Glutamatergic neuron (in vitro differentiated cells): ENCODE measurements around the gene SV2B. TPM values are rescaled to one million over a fixed set of nuclear protein-coding genes. Genes with fewer than 3 reads are reported as not detected.

Experiments used
- DNase-seq: peaks from one replicate; pipeline ENCODE4 v3.0.0; 2022
- H3K27ac Mint-ChIP-seq: one replicate; pipeline ENCODE4 v1.8.0; 2020; ENCODE audit warnings: mild to moderate bottlenecking, mixed read lengths, inconsistent platforms; ENCODE audit not compliant: unreplicated experiment
- H3K27me3 Mint-ChIP-seq: one replicate; pipeline ENCODE4 v1.8.0; 2020; ENCODE audit warnings: mild to moderate bottlenecking, moderate library complexity, mixed read lengths, inconsistent platforms; ENCODE audit not compliant: unreplicated experiment
- H3K36me3 Mint-ChIP-seq: one replicate; pipeline ENCODE4 v1.8.0; 2020; ENCODE audit warnings: mild to moderate bottlenecking, mixed read lengths, inconsistent platforms; ENCODE audit not compliant: unreplicated experiment
- H3K4me1 Mint-ChIP-seq: one replicate; pipeline ENCODE4 v1.8.0; 2020; ENCODE audit warnings: mild to moderate bottlenecking, low read depth, mixed read lengths, inconsistent platforms; ENCODE audit not compliant: unreplicated experiment
- H3K4me3 Mint-ChIP-seq: one replicate; pipeline ENCODE4 v1.8.0; 2020; ENCODE audit warnings: mild to moderate bottlenecking, mixed read lengths, inconsistent platforms; ENCODE audit not compliant: unreplicated experiment
- H3K9me3 Mint-ChIP-seq: one replicate; pipeline ENCODE4 v1.8.0; 2020; ENCODE audit warnings: mild to moderate bottlenecking, moderate library complexity, mixed read lengths, inconsistent platforms; ENCODE audit not compliant: unreplicated experiment
- CTCF ChIP-seq: fragments of 200-600 bp; sonication (generic); IDR thresholded peaks from one replicate; pipeline ENCODE4 v1.5.0; 2021; ENCODE audit not compliant: partially characterized antibody, unreplicated experiment
- total RNA-seq: library from RNA; stranded (reverse); fragmentation: NEBNext Ultra II Directional; extraction: Animal tissue kit (Norgen Biotek cat#: 25700); gene quantifications from one replicate; pipeline ENCODE4 v1.2.1, GENCODE V29; 2021; ENCODE audit not compliant: unreplicated experiment

Gene SV2B
- total RNA-seq, 1 donor from 2014 or later, result 7.1 TPM

GRCh38 chr15:91304786-91305185, 204.7 kb downstream of the SV2B start:
- no peak for TF ChIP-seq CTCF
- H3K4me3 Mint-ChIP-seq, result no peak overlapping the region
- H3K4me1 Mint-ChIP-seq, result no peaks in the 10 kb centered on the region
- H3K36me3 Mint-ChIP-seq, result no peaks in the 10 kb centered on the region
- no peaks in the 10 kb centered on the region for H3K27me3 Mint-ChIP-seq
- H3K9me3 Mint-ChIP-seq, result no peaks in the 10 kb centered on the region
- H3K27ac Mint-ChIP-seq, result no peak overlapping the region
- no peak for DNase-seq

- no peaks in the 10 kb centered on the region for H3K36me3 Mint-ChIP-seq
- H3K27me3 Mint-ChIP-seq, result no peaks in the 10 kb centered on the region
Measured at GRCh38 chr15:91306144-91306543, 206.1 kb downstream of the SV2B start.

GRCh38 chr15:91307601-91308000, 207.5 kb downstream of the SV2B start:
- H3K9me3 Mint-ChIP-seq, result no peaks in the 10 kb centered on the region

More at GRCh38 chr15:91306144-91306543, 206.1 kb downstream of the SV2B start:
- no peak overlapping the region for H3K4me3 Mint-ChIP-seq
- H3K27ac Mint-ChIP-seq, result no peak overlapping the region
- H3K9me3 Mint-ChIP-seq, result no peaks in the 10 kb centered on the region
- no peak for DNase-seq
- TF ChIP-seq CTCF, result no peak
- no peaks in the 10 kb centered on the region for H3K4me1 Mint-ChIP-seq

GRCh38 chr15:91308199-91308598, 208.1 kb downstream of the SV2B start:
- no peak for DNase-seq
- Mint-ChIP-seq H3K27me3 (peaks cover 3% of the 10 kb centered on the region), H3K4me1 (no peaks in the 10 kb centered on the region), H3K36me3 (no peaks in the 10 kb centered on the region), H3K27ac (no peak overlapping the region), H3K9me3 (no peaks in the 10 kb centered on the region), H3K4me3 (no peak overlapping the region)
- no peak for TF ChIP-seq CTCF

More at GRCh38 chr15:91307601-91308000, 207.5 kb downstream of the SV2B start:
- no peaks in the 10 kb centered on the region for H3K36me3 Mint-ChIP-seq
- H3K27ac Mint-ChIP-seq, result no peak overlapping the region
- no peaks in the 10 kb centered on the region for H3K4me1 Mint-ChIP-seq
- TF ChIP-seq CTCF, result no peak
- DNase-seq, result no peak
- H3K27me3 Mint-ChIP-seq, result peaks cover 3% of the 10 kb centered on the region
- no peak overlapping the region for H3K4me3 Mint-ChIP-seq

GRCh38 chr15:91308855-91309254, 208.8 kb downstream of the SV2B start:
- no peak for DNase-seq
- peaks cover 4% of the 10 kb centered on the region for H3K27me3 Mint-ChIP-seq
- no peaks in the 10 kb centered on the region for H3K9me3 Mint-ChIP-seq
- no peak for TF ChIP-seq CTCF
- no peaks in the 10 kb centered on the region for H3K4me1 Mint-ChIP-seq
- H3K27ac Mint-ChIP-seq, result no peak overlapping the region
- no peak overlapping the region for H3K4me3 Mint-ChIP-seq
- H3K36me3 Mint-ChIP-seq, result no peaks in the 10 kb centered on the region
